Endothelial cell of umbilical vein (primary cell): ENCODE measurements around the gene BCAR1. TPM values are rescaled to one million over a fixed set of nuclear protein-coding genes. Genes with fewer than 3 reads are reported as not detected.
A peak's percentile ranks its signal among the peaks of the same experiment; 100 is the strongest.

Experiments used
- BruUV-seq: library from RNA; stranded (reverse); fragments of 400-500 nt; replicated peaks from 2 replicates; lab custom pipeline; 2021; lab: Mats Ljungman, UMichigan
- CTCF ChIA-PET: fragments of 300-600, 350-600 bp; sonication (Branson Sonifier 250); formaldehyde crosslinking; loops from one replicate; lab custom pipeline; 2021; ENCODE audit warnings: antibody characterized with exemption, inconsistent platforms; lab: Charles Lee
- POLR2A ChIA-PET: fragments of 300-600, 350-600 bp; sonication (Branson Sonifier 250); formaldehyde crosslinking; loops from one replicate; lab custom pipeline; 2021; ENCODE audit warnings: antibody characterized with exemption, inconsistent platforms; lab: Charles Lee
- DNase-seq: peaks from one replicate; pipeline ENCODE4 v3.0.0-alpha.2; 2011; ENCODE audit warnings: low read depth, low spot score
- FAIRE-seq: peaks from 2 replicates; lab custom pipeline; 2011; peaks lifted over from hg19 to GRCh38; lab: Jason Lieb, UNC
- H2AFZ ChIP-seq: 2 replicates; pipeline ENCODE4 v1.6.0; 2012; ENCODE audit warnings: low read depth, low read length, control low read depth, inconsistent platforms
- H3K27ac ChIP-seq: 2 replicates; pipeline ENCODE4 v1.5.1; 2011; ENCODE audit warnings: low read depth, mild to moderate bottlenecking, control low read depth, low read length, moderate library complexity; ENCODE audit not compliant: insufficient read depth
- H3K27me3 ChIP-seq, 2 experiments: 2 replicates each; pipeline versions ENCODE4 v1.6.0 to v1.6.1; 2011; ENCODE audit warnings: low read length in 2 of 2, mixed read lengths in 1 of 2; ENCODE audit not compliant: control insufficient read depth in 2 of 2, insufficient read depth in 2 of 2
- H3K36me3 ChIP-seq, 2 experiments: 2 replicates in 1 of 2; 3 replicates in 1 of 2; pipeline ENCODE4 v1.5.1; 2011; ENCODE audit warnings: low read length in 2 of 2, mild to moderate bottlenecking in 1 of 2, moderate library complexity in 1 of 2; ENCODE audit not compliant: control insufficient read depth in 2 of 2, insufficient read depth in 2 of 2; ENCODE audit errors: extremely low read depth in 1 of 2
- H3K4me1 ChIP-seq: 3 replicates; pipeline ENCODE4 v1.5.1; 2011; ENCODE audit warnings: mild to moderate bottlenecking, low read length; ENCODE audit not compliant: control insufficient read depth, insufficient read depth; ENCODE audit errors: extremely low read depth
- H3K4me2 ChIP-seq: 2 replicates; pipeline ENCODE4 v1.6.1; 2011; ENCODE audit warnings: low read length, control low read depth, mixed read lengths; ENCODE audit not compliant: insufficient read depth
- H3K4me3 ChIP-seq, 3 experiments: fragments of 200-600 bp in 1 of 3; sonication (generic), shearing (Covaris generic) in 1 of 3; replicated peaks in 1 of 3; 2 replicates each; pipeline ENCODE4 v1.5.1; 2011 to 2016; ENCODE audit warnings: control low read depth in 3 of 3, low read length in 3 of 3, mild to moderate bottlenecking in 2 of 3, inconsistent platforms in 1 of 3, low read depth in 1 of 3, moderate library complexity in 1 of 3; ENCODE audit not compliant: insufficient read depth in 1 of 3
- H3K79me2 ChIP-seq: 2 replicates; pipeline ENCODE4 v1.6.0; 2012; ENCODE audit warnings: low read length, inconsistent platforms; ENCODE audit not compliant: control insufficient read depth, insufficient read depth
- H3K9ac ChIP-seq: replicated peaks from 2 replicates; pipeline ENCODE3; 2011; ENCODE audit warnings: low read length, control low read depth; ENCODE audit not compliant: insufficient read depth; ENCODE audit errors: extremely low read depth
- H3K9me1 ChIP-seq: replicated peaks from 3 replicates; pipeline ENCODE4 v1.6.0; 2011; ENCODE audit warnings: mild to moderate bottlenecking, low read length; ENCODE audit not compliant: control insufficient read depth, insufficient read depth; ENCODE audit errors: extremely low read depth
- H3K9me3 ChIP-seq: replicated peaks from 2 replicates; pipeline ENCODE4 v1.5.1; 2012; ENCODE audit warnings: low read length, inconsistent platforms; ENCODE audit not compliant: control insufficient read depth, insufficient read depth
- H4K20me1 ChIP-seq: replicated peaks from 2 replicates; pipeline ENCODE3; 2011; ENCODE audit warnings: mild to moderate bottlenecking, low read length; ENCODE audit not compliant: control insufficient read depth, insufficient read depth; ENCODE audit errors: extremely low read depth
- EZH2 ChIP-seq: IDR thresholded peaks from 2 replicates; pipeline ENCODE4 v1.6.1; 2012; ENCODE audit warnings: borderline replicate concordance, low read depth, mild to moderate bottlenecking, moderate library complexity, low read length, inconsistent platforms; ENCODE audit not compliant: severe bottlenecking
- FOS ChIP-seq: IDR thresholded peaks from 2 replicates; pipeline ENCODE4 v1.6.1; 2011; ENCODE audit warnings: mild to moderate bottlenecking, low read length, moderate library complexity, borderline replicate concordance; ENCODE audit not compliant: insufficient read depth
- GATA2 ChIP-seq: IDR thresholded peaks from 2 replicates; pipeline ENCODE4 v1.7.0; 2011; ENCODE audit warnings: low read depth, mild to moderate bottlenecking, moderate library complexity, mixed read lengths, low read length; ENCODE audit not compliant: insufficient read length, insufficient read depth
- JUN ChIP-seq: IDR thresholded peaks from 2 replicates; pipeline ENCODE4 v1.6.1; 2011; ENCODE audit warnings: borderline replicate concordance, low read depth; ENCODE audit not compliant: insufficient read length, insufficient read depth
- MYC ChIP-seq: IDR thresholded peaks from one replicate; pipeline ENCODE4 v1.6.1; 2011; ENCODE audit warnings: mild to moderate bottlenecking, low read depth, low read length
- POLR2A ChIP-seq: IDR thresholded peaks from 2 replicates; pipeline ENCODE4 v1.6.1; 2012; ENCODE audit warnings: low read depth, mild to moderate bottlenecking, control low read depth, low read length
- POLR2AphosphoS5 ChIP-seq: IDR thresholded peaks from 2 replicates; pipeline ENCODE4 v1.6.1; 2012; ENCODE audit warnings: low read depth, mild to moderate bottlenecking, control low read depth, low read length, moderate library complexity; ENCODE audit not compliant: insufficient read depth
- dilution Hi-C: fragments of 300-500 bp; cut with MboI; formaldehyde crosslinking; loops from one replicate; pipeline ENCODE4 v1.15.0; 2019; ENCODE audit warnings: low sequenced_read_pairs; ENCODE audit not compliant: extremely low pct_ligation_motif_present
- intact Hi-C: fragments of 100-400 bp; cut with micrococcal nuclease; formaldehyde crosslinking; loops from one replicate; pipeline ENCODE4 v1.10.0; 2022
- polyA plus RNA-seq, 4 experiments: library from polyadenylated mRNA; depleted of rRNA in 3 of 4; stranded (reverse) in 3 of 4; unstranded in 1 of 4; fragments of >200 nt; gene quantifications; 2 replicates each; pipeline versions ENCODE4 v1.2.1 to v1.2.3, GENCODE V29; 2011 to 2012; ENCODE audit warnings: missing spikeins in 1 of 4
- total RNA-seq: library from RNA; stranded (reverse); gene quantifications from 2 replicates; pipeline ENCODE4 v1.2.3, GENCODE V29; 2021
- TF ChIP-seq, protein P1 (sequence below): IDR thresholded peaks from 2 replicates; pipeline ENCODE4 v1.6.1; 2011; ENCODE audit not compliant: insufficient read depth, insufficient read length
- TF ChIP-seq, protein P2 (sequence below), 2 donors: IDR thresholded peaks; 1 replicate in 1 of 2; 2 replicates in 1 of 2; pipeline ENCODE4 v1.5.1; 2011; ENCODE audit warnings: low read length in 2 of 2, mild to moderate bottlenecking in 2 of 2, moderate library complexity in 2 of 2, control low read depth in 1 of 2, inconsistent platforms in 1 of 2, low read depth in 1 of 2; ENCODE audit not compliant: insufficient read depth in 1 of 2; ENCODE audit errors: extremely low read depth in 1 of 2

The BCAR1 gene
- total and polyA plus RNA-seq, 2 donors (not counting 3 experiments of a cell fraction or from before 2014, with no cell fraction given) = 171 to 267 TPM

DNA sequence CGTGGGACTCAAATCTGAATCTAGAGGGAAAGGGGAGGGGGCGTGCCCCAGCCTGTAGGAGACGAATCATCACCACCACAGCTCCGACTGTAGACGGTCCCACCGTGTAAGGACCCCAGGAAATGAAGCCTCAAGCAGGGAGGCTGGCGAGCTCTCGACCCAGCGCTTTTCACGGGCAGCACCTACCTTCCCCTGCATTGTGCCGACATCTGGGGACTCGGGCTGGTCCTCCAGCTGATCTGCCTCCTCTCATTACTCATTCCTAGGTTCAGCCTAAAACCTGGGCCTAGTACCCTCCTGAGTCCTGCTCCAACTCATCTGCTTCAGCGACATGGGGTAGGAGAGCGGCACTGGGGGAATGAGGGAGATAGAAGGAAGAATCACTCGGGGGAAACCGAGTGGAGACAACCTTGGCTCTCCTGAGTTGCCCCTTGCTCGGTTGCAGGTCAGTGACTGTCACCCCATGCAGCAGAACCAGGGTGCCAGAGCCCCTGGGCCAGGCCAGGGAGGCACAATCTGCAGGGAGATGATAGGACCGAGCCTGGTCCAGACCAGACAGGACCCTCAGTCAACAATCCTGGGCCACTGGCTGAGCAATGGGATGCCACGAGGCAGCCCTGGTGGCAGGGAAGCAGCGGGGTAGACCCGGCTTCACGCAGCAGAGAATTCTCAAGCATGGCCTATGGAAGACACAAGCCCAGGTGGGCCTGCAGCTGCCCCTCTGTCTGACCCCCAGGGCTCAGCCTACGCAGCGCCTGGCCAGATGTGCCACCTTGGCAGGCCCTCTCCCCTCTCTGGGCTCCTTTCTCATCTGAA lies 833 bp upstream of the BCAR1 start:
- H3K9me3 ChIP-seq = no peaks in the 10 kb centered on the region
- POLR2A ChIA-PET = interaction anchor here (0.6 kb wide), 1 partner anchor 140 kb away, joined by 3 read pairs; no protein-coding TSS in a partner anchor
- no peak overlapping the region for H3K4me3 ChIP-seq
- peaks cover 80% of the 10 kb centered on the region for H3K4me1 ChIP-seq
- no peak overlapping the region for H2AFZ ChIP-seq
- no peak for TF ChIP-seq MYC
- TF ChIP-seq, protein P1, sequence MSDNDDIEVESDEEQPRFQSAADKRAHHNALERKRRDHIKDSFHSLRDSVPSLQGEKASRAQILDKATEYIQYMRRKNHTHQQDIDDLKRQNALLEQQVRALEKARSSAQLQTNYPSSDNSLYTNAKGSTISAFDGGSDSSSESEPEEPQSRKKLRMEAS = no peak
- TF ChIP-seq POLR2A = no peak
- no peak for TF ChIP-seq EZH2
- no peak for TF ChIP-seq GATA2
- no peak for TF ChIP-seq JUN
- TF ChIP-seq, protein P2, sequence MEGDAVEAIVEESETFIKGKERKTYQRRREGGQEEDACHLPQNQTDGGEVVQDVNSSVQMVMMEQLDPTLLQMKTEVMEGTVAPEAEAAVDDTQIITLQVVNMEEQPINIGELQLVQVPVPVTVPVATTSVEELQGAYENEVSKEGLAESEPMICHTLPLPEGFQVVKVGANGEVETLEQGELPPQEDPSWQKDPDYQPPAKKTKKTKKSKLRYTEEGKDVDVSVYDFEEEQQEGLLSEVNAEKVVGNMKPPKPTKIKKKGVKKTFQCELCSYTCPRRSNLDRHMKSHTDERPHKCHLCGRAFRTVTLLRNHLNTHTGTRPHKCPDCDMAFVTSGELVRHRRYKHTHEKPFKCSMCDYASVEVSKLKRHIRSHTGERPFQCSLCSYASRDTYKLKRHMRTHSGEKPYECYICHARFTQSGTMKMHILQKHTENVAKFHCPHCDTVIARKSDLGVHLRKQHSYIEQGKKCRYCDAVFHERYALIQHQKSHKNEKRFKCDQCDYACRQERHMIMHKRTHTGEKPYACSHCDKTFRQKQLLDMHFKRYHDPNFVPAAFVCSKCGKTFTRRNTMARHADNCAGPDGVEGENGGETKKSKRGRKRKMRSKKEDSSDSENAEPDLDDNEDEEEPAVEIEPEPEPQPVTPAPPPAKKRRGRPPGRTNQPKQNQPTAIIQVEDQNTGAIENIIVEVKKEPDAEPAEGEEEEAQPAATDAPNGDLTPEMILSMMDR (IDR thresholded peaks at IDR 0.05; ENCODE audit: extremely low read depth in 1 of 2, insufficient read depth in 1 of 2, low read depth in 1 of 2, low read length in 2 of 2) = no peak
- no peak for TF ChIP-seq POLR2AphosphoS5
- TF ChIP-seq FOS = no peak
- H3K9ac ChIP-seq = peak overlapping the region; percentile 64
- H3K36me3 ChIP-seq = peaks cover 0 to 3% of the 10 kb centered on the region in 2 experiments
- no peaks in the 10 kb centered on the region for H4K20me1 ChIP-seq
- peak overlapping the region; percentile 43 for H3K27ac ChIP-seq
- no peak for DNase-seq
- FAIRE-seq = no peak
- H3K79me2 ChIP-seq = peaks cover 92% of the 10 kb centered on the region
- no TSS peak for BruUV-seq
- no peaks in the 10 kb centered on the region for H3K9me1 ChIP-seq
- dilution Hi-C loops (no loop called here), intact Hi-C loops (loop anchor here (5.0 kb wide), 1 partner anchor 210 kb away; the partner anchor contains the start of gene TMEM170A)
- H3K27me3 ChIP-seq = no peaks in the 10 kb centered on the region
- H3K4me2 ChIP-seq = peak overlapping the region; percentile 38
- CTCF ChIA-PET = interaction anchor here (0.9 to 8.4 kb wide), 7 partner anchors 13 to 133 kb away, joined by 3 to 48 read pairs (median 5); no protein-coding TSS in a partner anchor
